Measurements from ENCODE around the gene CNOT11.

GRCh38 chr2:101230541-101231001, 22.1 kb upstream of the CNOT11 start:
- TF ChIP-seq, protein P1, sequence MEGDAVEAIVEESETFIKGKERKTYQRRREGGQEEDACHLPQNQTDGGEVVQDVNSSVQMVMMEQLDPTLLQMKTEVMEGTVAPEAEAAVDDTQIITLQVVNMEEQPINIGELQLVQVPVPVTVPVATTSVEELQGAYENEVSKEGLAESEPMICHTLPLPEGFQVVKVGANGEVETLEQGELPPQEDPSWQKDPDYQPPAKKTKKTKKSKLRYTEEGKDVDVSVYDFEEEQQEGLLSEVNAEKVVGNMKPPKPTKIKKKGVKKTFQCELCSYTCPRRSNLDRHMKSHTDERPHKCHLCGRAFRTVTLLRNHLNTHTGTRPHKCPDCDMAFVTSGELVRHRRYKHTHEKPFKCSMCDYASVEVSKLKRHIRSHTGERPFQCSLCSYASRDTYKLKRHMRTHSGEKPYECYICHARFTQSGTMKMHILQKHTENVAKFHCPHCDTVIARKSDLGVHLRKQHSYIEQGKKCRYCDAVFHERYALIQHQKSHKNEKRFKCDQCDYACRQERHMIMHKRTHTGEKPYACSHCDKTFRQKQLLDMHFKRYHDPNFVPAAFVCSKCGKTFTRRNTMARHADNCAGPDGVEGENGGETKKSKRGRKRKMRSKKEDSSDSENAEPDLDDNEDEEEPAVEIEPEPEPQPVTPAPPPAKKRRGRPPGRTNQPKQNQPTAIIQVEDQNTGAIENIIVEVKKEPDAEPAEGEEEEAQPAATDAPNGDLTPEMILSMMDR (IDR thresholded peaks at IDR 0.05): no peak
- no peak for TF ChIP-seq EZH2 (IDR thresholded peaks at IDR 0.05; ENCODE audit: borderline replicate concordance, insufficient read depth, low read depth, low read length, poor library complexity, severe bottlenecking)
